Measurements from ENCODE around the gene BDNF. TPM values are rescaled to one million over a fixed set of nuclear protein-coding genes. Genes with fewer than 3 reads are reported as not detected.

Gene BDNF
- total RNA-seq, 1 experiment from 2014 or later = 8.3 TPM

GRCh38 chr11:27692781-27693180, 7.5 kb downstream of the BDNF start:
- TF ChIP-seq CTCF (IDR thresholded peaks at IDR 0.05; ENCODE audit: unreplicated experiment) = no peak
- peaks cover 2% of the 10 kb centered on the region for H3K9me3 Mint-ChIP-seq (ENCODE audit: low read depth, unreplicated experiment)
- H3K4me3 Mint-ChIP-seq (ENCODE audit: low read depth, unreplicated experiment) = no peak overlapping the region
- CTCF ChIA-PET = no interaction called here
- intact Hi-C loops (cut with micrococcal nuclease; ENCODE audit: unreplicated experiment) = no loop called here
- H3K27me3 Mint-ChIP-seq (ENCODE audit: unreplicated experiment) = no peaks in the 10 kb centered on the region
- BruUV-seq (replicated peaks) = no TSS peak
- no peak overlapping the region for H3K27ac Mint-ChIP-seq (ENCODE audit: unreplicated experiment)
- DNase-seq = no peak
- no peaks in the 10 kb centered on the region for H3K36me3 Mint-ChIP-seq (ENCODE audit: insufficient read depth, unreplicated experiment)
- H3K4me1 Mint-ChIP-seq (ENCODE audit: low read depth, unreplicated experiment) = peaks cover 32% of the 10 kb centered on the region

DNA sequence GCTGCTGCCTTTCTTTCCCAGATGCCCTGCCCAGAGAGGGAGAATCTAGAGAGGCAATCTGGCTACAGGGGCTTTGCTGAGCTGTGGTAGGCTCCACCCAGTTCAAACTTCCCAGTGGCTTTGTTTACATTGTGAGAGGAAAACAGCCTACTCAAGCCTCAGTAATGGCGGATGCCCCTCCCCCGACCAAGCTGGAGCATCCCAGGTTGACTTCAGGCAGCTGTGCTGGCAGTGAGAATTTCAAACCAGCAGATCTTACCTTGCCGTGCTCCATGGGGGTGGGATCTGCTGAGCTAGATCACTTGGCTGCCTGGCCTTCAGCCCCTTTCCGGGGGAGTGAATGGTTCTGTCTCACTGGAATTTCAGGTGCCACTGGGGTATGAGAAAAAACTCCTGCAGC, 12.2 kb downstream of the BDNF start:
- intact Hi-C loops (cut with micrococcal nuclease; ENCODE audit: unreplicated experiment) = no loop called here
- H3K4me1 Mint-ChIP-seq (ENCODE audit: low read depth, unreplicated experiment) = no peaks in the 10 kb centered on the region
- DNase-seq = no peak
- no peaks in the 10 kb centered on the region for H3K27me3 Mint-ChIP-seq (ENCODE audit: unreplicated experiment)
- H3K9me3 Mint-ChIP-seq (ENCODE audit: low read depth, unreplicated experiment) = peaks cover 12% of the 10 kb centered on the region
- no peaks in the 10 kb centered on the region for H3K36me3 Mint-ChIP-seq (ENCODE audit: insufficient read depth, unreplicated experiment)
- CTCF ChIA-PET = no interaction called here
- no peak for TF ChIP-seq CTCF (IDR thresholded peaks at IDR 0.05; ENCODE audit: unreplicated experiment)
- no peak overlapping the region for H3K27ac Mint-ChIP-seq (ENCODE audit: unreplicated experiment)
- BruUV-seq (replicated peaks) = no TSS peak
- no peak overlapping the region for H3K4me3 Mint-ChIP-seq (ENCODE audit: low read depth, unreplicated experiment)

DNA sequence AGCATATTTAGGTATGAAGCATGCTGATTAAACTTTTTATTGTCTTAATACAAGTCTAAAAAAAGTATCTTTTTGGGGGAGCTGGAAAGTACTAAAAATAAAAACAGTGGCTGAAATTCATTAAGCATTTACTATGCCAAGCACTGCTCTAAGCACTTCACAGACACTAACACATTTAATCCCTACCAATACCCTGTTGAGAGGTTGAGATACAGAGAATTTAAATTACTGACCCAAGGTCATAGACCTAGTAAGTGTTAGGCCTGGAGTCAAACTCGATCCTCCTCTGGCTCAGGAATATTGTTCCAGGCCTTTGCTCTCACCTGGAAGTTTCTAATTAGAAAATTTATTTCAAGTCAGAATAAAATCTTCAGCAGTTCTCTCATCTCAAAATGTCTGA, 18.6 kb downstream of the BDNF start:
- H3K36me3 Mint-ChIP-seq (ENCODE audit: insufficient read depth, unreplicated experiment) = no peaks in the 10 kb centered on the region
- intact Hi-C loops (cut with micrococcal nuclease; ENCODE audit: unreplicated experiment) = no loop called here
- TF ChIP-seq CTCF (IDR thresholded peaks at IDR 0.05; ENCODE audit: unreplicated experiment) = no peak
- H3K27me3 Mint-ChIP-seq (ENCODE audit: unreplicated experiment) = no peaks in the 10 kb centered on the region
- CTCF ChIA-PET = no interaction called here
- BruUV-seq (replicated peaks) = no TSS peak
- no peak overlapping the region for H3K27ac Mint-ChIP-seq (ENCODE audit: unreplicated experiment)
- no peaks in the 10 kb centered on the region for H3K4me1 Mint-ChIP-seq (ENCODE audit: low read depth, unreplicated experiment)
- no peak for DNase-seq
- H3K4me3 Mint-ChIP-seq (ENCODE audit: low read depth, unreplicated experiment) = no peak overlapping the region
- peaks cover 7% of the 10 kb centered on the region for H3K9me3 Mint-ChIP-seq (ENCODE audit: low read depth, unreplicated experiment)

GRCh38 chr11:27679136-27680015, 20.9 kb downstream of the BDNF start:
- no peak overlapping the region for H3K27ac Mint-ChIP-seq (ENCODE audit: unreplicated experiment)
- no peaks in the 10 kb centered on the region for H3K4me1 Mint-ChIP-seq (ENCODE audit: low read depth, unreplicated experiment)
- no peak overlapping the region for H3K4me3 Mint-ChIP-seq (ENCODE audit: low read depth, unreplicated experiment)
- intact Hi-C loops (cut with micrococcal nuclease; ENCODE audit: unreplicated experiment) = no loop called here
- BruUV-seq (replicated peaks) = no TSS peak
- DNase-seq = no peak
- no peaks in the 10 kb centered on the region for H3K36me3 Mint-ChIP-seq (ENCODE audit: insufficient read depth, unreplicated experiment)
- H3K9me3 Mint-ChIP-seq (ENCODE audit: low read depth, unreplicated experiment) = peaks cover 2% of the 10 kb centered on the region
- CTCF ChIA-PET = interaction anchor here (0.5 kb wide), 1 partner anchor 1649 kb away, joined by 4 read pairs; no protein-coding TSS in a partner anchor
- no peak for TF ChIP-seq CTCF (IDR thresholded peaks at IDR 0.05; ENCODE audit: unreplicated experiment)
- H3K27me3 Mint-ChIP-seq (ENCODE audit: unreplicated experiment) = no peaks in the 10 kb centered on the region

All from Calu3 (cell line).